HepG2 (cell line): Measurements from ENCODE around the gene UBAP2. TPM values are rescaled to one million over a fixed set of nuclear protein-coding genes. Genes with fewer than 3 reads are reported as not detected.

Experiments
- GTF3A ChIP-seq: sonication (generic); formaldehyde crosslinking; conservative IDR thresholded peaks from 2 replicates; pipeline ENCODE4 v1.4.0; 2020; ENCODE audit warnings: mild to moderate bottlenecking, missing genetic modification reagents
- NCOR1 ChIP-seq: fragments of 200-600 bp; sonication (generic); IDR thresholded peaks from 2 replicates; pipeline ENCODE4 v1.7.0; 2017; ENCODE audit warnings: antibody characterized with exemption, low read length, borderline replicate concordance
- PAX8 ChIP-seq: sonication (generic); formaldehyde crosslinking; IDR thresholded peaks from 2 replicates; pipeline ENCODE4 v1.8.0; 2022; ENCODE audit warnings: mild to moderate bottlenecking, missing genetic modification reagents, borderline replicate concordance
- STAG1 ChIP-seq: sonication (generic); formaldehyde crosslinking; IDR thresholded peaks from 2 replicates; pipeline ENCODE4 v1.4.0; 2020; ENCODE audit warnings: missing genetic modification reagents
- ZNF143 ChIP-seq: sonication (generic); formaldehyde crosslinking; IDR thresholded peaks from 2 replicates; pipeline ENCODE4 v1.4.0; 2020; ENCODE audit warnings: missing genetic modification reagents
- ZNF232 ChIP-seq: sonication (generic); formaldehyde crosslinking; IDR thresholded peaks from 2 replicates; pipeline ENCODE4 v1.4.0; 2020; ENCODE audit warnings: missing genetic modification reagents, borderline replicate concordance
- ZNF251 ChIP-seq: sonication (generic); formaldehyde crosslinking; IDR thresholded peaks from 2 replicates; pipeline ENCODE4 v1.9.0; 2021; ENCODE audit warnings: mild to moderate bottlenecking, missing genetic modification reagents
- ZNF3 ChIP-seq: IDR thresholded peaks from 2 replicates; pipeline ENCODE4 v1.7.0; 2017; ENCODE audit warnings: inconsistent platforms
- ZNF30 ChIP-seq: sonication (generic); formaldehyde crosslinking; IDR thresholded peaks from 2 replicates; pipeline ENCODE4 v1.5.0; 2020; ENCODE audit warnings: mild to moderate bottlenecking, missing genetic modification reagents
- ZNF335 ChIP-seq: sonication (generic); formaldehyde crosslinking; IDR thresholded peaks from 2 replicates; pipeline ENCODE4 v1.4.0; 2020; ENCODE audit warnings: missing genetic modification reagents
- ZNF451 ChIP-seq: sonication (generic); formaldehyde crosslinking; IDR thresholded peaks from 2 replicates; pipeline ENCODE4 v1.5.0; 2020; ENCODE audit warnings: mild to moderate bottlenecking, missing genetic modification reagents
- ZNF746 ChIP-seq: sonication (generic); formaldehyde crosslinking; IDR thresholded peaks from 2 replicates; pipeline ENCODE4 v1.8.0; 2022; ENCODE audit warnings: mild to moderate bottlenecking, missing genetic modification reagents
- ZNF777 ChIP-seq: sonication (generic); formaldehyde crosslinking; IDR thresholded peaks from 2 replicates; pipeline ENCODE4 v1.4.0; 2020; ENCODE audit warnings: missing genetic modification reagents
- ZNF816 ChIP-seq: sonication (generic); formaldehyde crosslinking; IDR thresholded peaks from 2 replicates; pipeline ENCODE4 v1.8.0; 2022; ENCODE audit warnings: missing genetic modification reagents, mild to moderate bottlenecking, borderline replicate concordance
- polyA plus RNA-seq, 8 experiments: library from polyadenylated mRNA; depleted of rRNA in 3 of 8; stranded (reverse) in 7 of 8; unstranded in 1 of 8; fragments of >200 nt; fragmentation: Illumina TruSeq in 4 of 8; extraction: Trizol in 4 of 8; gene quantifications; 2 replicates each; pipeline versions ENCODE4 v1.2.1 to v1.2.3, GENCODE V29; 2011 to 2016; ENCODE audit warnings: low read depth in 4 of 8, missing spikeins in 1 of 8, mixed read lengths in 1 of 8; ENCODE audit not compliant: insufficient read depth in 1 of 8
- total RNA-seq, 5 experiments: library from RNA; depleted of rRNA; stranded (reverse); fragments of >200 nt; fragmentation: Illumina TruSeq; extraction: Trizol; gene quantifications; 2 replicates each; pipeline ENCODE4 v1.2.3, GENCODE V29; 2016; ENCODE audit warnings: low read depth in 1 of 5
- TF ChIP-seq, protein P1 (sequence below): IDR thresholded peaks from 2 replicates; pipeline ENCODE4 v1.6.1; 2016; ENCODE audit warnings: missing genetic modification reagents, missing compliant biosample characterization
- TF ChIP-seq, protein P2 (sequence below): sonication (generic); formaldehyde crosslinking; conservative IDR thresholded peaks from 2 replicates; pipeline ENCODE4 v1.8.0; 2022; ENCODE audit warnings: mild to moderate bottlenecking, moderate library complexity, missing genetic modification reagents
- TF ChIP-seq, protein P3 (sequence below): sonication (generic); formaldehyde crosslinking; IDR thresholded peaks from 2 replicates; pipeline ENCODE4 v1.4.0; 2020; ENCODE audit warnings: missing genetic modification reagents
- TF ChIP-seq, protein P4 (sequence below): sonication (generic); formaldehyde crosslinking; IDR thresholded peaks from 2 replicates; pipeline ENCODE4 v1.4.0; 2020; ENCODE audit warnings: missing genetic modification reagents
- TF ChIP-seq, protein P5 (sequence below): sonication (generic); formaldehyde crosslinking; conservative IDR thresholded peaks from 2 replicates; pipeline ENCODE4 v1.8.0; 2022; ENCODE audit warnings: low read depth, missing genetic modification reagents

Gene UBAP2
- total and polyA plus RNA-seq, 2 of the 13 experiments (the other 11 are each of a cell fraction or from before 2014, with no cell fraction given) = 19.0 to 22.0 TPM

DNA sequence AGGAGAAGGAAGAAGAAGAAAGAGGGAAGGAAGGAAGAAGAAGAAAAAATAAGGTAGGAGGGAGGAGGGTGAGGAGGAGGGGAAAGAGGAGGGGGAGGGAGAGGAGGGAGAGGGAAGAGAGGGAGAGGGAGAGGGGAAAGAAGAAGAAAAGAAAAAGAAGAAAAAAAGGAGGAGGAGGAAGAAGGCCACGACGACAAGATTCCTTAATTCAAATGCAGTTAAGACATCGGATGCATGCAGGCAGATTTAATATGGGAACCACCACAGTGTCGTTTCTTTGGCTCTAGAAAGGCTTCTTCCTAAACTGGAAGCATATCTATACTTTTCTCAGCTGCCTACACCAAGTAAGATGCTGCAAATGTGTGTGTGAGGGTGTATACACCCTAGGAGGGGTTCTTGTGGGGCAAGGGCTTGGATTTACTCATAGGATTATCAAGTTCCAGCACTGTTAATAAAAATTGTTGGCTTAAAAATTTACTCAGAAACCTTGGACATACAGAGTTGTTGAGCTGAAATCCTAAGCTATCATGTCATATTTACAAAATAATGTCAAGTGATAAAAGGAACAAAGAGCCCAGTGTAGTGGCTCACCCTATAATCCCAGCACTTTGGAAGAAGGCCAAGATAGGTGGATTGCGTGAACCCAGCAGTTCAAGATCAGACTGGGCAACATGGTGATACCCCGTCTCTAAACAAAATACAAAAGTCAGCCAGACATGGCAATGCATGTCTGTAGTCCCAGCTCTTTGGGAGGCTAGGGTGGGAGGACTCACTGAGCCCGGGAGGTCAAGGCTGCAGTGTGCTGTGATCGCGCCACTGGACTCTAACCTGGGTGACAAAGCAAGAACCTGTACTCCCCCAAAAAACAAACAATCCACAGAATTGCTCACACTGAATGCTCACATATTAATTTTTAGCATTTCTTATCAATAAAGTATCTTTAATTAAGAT is 108.5 kb downstream of the UBAP2 start (continued):
- TF ChIP-seq STAG1 (CRISPR knock-in tag) = peak; percentile 37
- TF ChIP-seq NCOR1 = peak; percentile 97
- TF ChIP-seq ZNF232 = peak; percentile 57; the same call in 1 of the 2 replicates
- TF ChIP-seq PAX8 (CRISPR knock-in tag) = no peak
- TF ChIP-seq, protein P1, sequence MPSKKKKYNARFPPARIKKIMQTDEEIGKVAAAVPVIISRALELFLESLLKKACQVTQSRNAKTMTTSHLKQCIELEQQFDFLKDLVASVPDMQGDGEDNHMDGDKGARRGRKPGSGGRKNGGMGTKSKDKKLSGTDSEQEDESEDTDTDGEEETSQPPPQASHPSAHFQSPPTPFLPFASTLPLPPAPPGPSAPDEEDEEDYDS (CRISPR knock-in tag) = peak; percentile 22; the same call in 1 of the 2 replicates
- TF ChIP-seq, protein P2, sequence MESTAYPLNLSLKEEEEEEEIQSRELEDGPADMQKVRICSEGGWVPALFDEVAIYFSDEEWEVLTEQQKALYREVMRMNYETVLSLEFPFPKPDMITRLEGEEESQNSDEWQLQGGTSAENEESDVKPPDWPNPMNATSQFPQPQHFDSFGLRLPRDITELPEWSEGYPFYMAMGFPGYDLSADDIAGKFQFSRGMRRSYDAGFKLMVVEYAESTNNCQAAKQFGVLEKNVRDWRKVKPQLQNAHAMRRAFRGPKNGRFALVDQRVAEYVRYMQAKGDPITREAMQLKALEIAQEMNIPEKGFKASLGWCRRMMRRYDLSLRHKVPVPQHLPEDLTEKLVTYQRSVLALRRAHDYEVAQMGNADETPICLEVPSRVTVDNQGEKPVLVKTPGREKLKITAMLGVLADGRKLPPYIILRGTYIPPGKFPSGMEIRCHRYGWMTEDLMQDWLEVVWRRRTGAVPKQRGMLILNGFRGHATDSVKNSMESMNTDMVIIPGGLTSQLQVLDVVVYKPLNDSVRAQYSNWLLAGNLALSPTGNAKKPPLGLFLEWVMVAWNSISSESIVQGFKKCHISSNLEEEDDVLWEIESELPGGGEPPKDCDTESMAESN (CRISPR knock-in tag) = peak; percentile 49; the same call in 1 of the 2 replicates
- TF ChIP-seq ZNF777 (CRISPR knock-in tag) = no peak
- no peak for TF ChIP-seq ZNF816 (CRISPR knock-in tag)
- TF ChIP-seq GTF3A = no peak
- TF ChIP-seq, protein P3, sequence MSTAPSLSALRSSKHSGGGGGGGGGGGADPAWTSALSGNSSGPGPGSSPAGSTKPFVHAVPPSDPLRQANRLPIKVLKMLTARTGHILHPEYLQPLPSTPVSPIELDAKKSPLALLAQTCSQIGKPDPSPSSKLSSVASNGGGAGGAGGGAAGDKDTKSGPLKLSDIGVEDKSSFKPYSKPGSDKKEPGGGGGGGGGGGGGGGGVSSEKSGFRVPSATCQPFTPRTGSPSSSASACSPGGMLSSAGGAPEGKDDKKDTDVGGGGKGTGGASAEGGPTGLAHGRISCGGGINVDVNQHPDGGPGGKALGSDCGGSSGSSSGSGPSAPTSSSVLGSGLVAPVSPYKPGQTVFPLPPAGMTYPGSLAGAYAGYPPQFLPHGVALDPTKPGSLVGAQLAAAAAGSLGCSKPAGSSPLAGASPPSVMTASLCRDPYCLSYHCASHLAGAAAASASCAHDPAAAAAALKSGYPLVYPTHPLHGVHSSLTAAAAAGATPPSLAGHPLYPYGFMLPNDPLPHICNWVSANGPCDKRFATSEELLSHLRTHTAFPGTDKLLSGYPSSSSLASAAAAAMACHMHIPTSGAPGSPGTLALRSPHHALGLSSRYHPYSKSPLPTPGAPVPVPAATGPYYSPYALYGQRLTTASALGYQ = peak; percentile 84
- TF ChIP-seq ZNF746 (CRISPR knock-in tag) = peak; percentile 84
- TF ChIP-seq, protein P4, sequence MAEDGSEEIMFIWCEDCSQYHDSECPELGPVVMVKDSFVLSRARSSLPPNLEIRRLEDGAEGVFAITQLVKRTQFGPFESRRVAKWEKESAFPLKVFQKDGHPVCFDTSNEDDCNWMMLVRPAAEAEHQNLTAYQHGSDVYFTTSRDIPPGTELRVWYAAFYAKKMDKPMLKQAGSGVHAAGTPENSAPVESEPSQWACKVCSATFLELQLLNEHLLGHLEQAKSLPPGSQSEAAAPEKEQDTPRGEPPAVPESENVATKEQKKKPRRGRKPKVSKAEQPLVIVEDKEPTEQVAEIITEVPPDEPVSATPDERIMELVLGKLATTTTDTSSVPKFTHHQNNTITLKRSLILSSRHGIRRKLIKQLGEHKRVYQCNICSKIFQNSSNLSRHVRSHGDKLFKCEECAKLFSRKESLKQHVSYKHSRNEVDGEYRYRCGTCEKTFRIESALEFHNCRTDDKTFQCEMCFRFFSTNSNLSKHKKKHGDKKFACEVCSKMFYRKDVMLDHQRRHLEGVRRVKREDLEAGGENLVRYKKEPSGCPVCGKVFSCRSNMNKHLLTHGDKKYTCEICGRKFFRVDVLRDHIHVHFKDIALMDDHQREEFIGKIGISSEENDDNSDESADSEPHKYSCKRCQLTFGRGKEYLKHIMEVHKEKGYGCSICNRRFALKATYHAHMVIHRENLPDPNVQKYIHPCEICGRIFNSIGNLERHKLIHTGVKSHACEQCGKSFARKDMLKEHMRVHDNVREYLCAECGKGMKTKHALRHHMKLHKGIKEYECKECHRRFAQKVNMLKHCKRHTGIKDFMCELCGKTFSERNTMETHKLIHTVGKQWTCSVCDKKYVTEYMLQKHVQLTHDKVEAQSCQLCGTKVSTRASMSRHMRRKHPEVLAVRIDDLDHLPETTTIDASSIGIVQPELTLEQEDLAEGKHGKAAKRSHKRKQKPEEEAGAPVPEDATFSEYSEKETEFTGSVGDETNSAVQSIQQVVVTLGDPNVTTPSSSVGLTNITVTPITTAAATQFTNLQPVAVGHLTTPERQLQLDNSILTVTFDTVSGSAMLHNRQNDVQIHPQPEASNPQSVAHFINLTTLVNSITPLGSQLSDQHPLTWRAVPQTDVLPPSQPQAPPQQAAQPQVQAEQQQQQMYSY = no peak
- TF ChIP-seq, protein P5, sequence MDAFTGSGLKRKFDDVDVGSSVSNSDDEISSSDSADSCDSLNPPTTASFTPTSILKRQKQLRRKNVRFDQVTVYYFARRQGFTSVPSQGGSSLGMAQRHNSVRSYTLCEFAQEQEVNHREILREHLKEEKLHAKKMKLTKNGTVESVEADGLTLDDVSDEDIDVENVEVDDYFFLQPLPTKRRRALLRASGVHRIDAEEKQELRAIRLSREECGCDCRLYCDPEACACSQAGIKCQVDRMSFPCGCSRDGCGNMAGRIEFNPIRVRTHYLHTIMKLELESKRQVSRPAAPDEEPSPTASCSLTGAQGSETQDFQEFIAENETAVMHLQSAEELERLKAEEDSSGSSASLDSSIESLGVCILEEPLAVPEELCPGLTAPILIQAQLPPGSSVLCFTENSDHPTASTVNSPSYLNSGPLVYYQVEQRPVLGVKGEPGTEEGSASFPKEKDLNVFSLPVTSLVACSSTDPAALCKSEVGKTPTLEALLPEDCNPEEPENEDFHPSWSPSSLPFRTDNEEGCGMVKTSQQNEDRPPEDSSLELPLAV = no peak
- no peak for TF ChIP-seq ZNF30
- TF ChIP-seq ZNF451 (CRISPR knock-in tag) = no peak
- TF ChIP-seq ZNF143 (CRISPR knock-in tag) = no peak
- peak; percentile 26; the same call in 1 of the 2 replicates for TF ChIP-seq ZNF335 (CRISPR knock-in tag)
- TF ChIP-seq ZNF251 = no peak
- peak; percentile 90 for TF ChIP-seq ZNF3 (CRISPR knock-in tag)
